NCI-H510A treated with DMSO at 0.1 percent for 48 hours (cell line): ENCODE measurements around the gene CALHM6.
"Not testable (repeated sequence)": the region's sequence is repeated elsewhere in the genome, so short reads cannot be mapped to it uniquely, and the experiment has no call there.

Source experiments
- DNase-seq: peaks from one replicate; lab custom pipeline; 2025; lab: John Stamatoyannopoulos, UW

The CALHM6 gene

GRCh38 chr6:116476002-116476678 is 15.0 kb downstream of the CALHM6 start:
- no peak for DNase-seq

- no peak for DNase-seq
Observed at GRCh38 chr6:116482780-116483179, 21.6 kb downstream of the CALHM6 start.

- no peak for DNase-seq
Observed at GRCh38 chr6:116483616-116484015, 22.4 kb downstream of the CALHM6 start.

- no peak for DNase-seq
Observed at GRCh38 chr6:116485559-116486184, 24.5 kb downstream of the CALHM6 start.

GRCh38 chr6:116491610-116492330 is 30.6 kb downstream of the CALHM6 start:
- DNase-seq = no peak

- DNase-seq = no peak
Observed at GRCh38 chr6:116492331-116493067, 31.3 kb downstream of the CALHM6 start.

GRCh38 chr6:116495161-116495560 is 34.0 kb downstream of the CALHM6 start:
- not testable (repeated sequence) for DNase-seq

- no peak for DNase-seq
Observed at GRCh38 chr6:116497113-116497676, 36.0 kb downstream of the CALHM6 start.

GRCh38 chr6:116500969-116501433 is 39.8 kb downstream of the CALHM6 start:
- DNase-seq = no peak

GRCh38 chr6:116507324-116507723 is 46.1 kb downstream of the CALHM6 start:
- DNase-seq = no peak

GRCh38 chr6:116508527-116508926 is 47.4 kb downstream of the CALHM6 start:
- DNase-seq = no peak

GRCh38 chr6:116511424-116512110 is 50.4 kb downstream of the CALHM6 start, which contains the start of gene CALHM5:
TSS of gene CALHM5 (plus strand) at chr6:116511639. CDS start at chr6:116511697, 58 bp downstream.
- DNase-seq = no peak

GRCh38 chr6:116512111-116512559 is 51.0 kb downstream of the CALHM6 start:
- DNase-seq = no peak

- DNase-seq = no peak
Observed at GRCh38 chr6:116512734-116513133, 51.6 kb downstream of the CALHM6 start.
